Activated effector memory CD4-positive, alpha-beta T cell treated with anti-CD3 and anti-CD28 coated beads, Interleukin-2, amount 50 U/mL, for 16 hours (primary cell): ENCODE measurements around the gene CCND2.

Experiments used
- DNase-seq: peaks from one replicate; pipeline ENCODE4 v3.0.0-alpha.2; 2020

CCND2 gene

DNA sequence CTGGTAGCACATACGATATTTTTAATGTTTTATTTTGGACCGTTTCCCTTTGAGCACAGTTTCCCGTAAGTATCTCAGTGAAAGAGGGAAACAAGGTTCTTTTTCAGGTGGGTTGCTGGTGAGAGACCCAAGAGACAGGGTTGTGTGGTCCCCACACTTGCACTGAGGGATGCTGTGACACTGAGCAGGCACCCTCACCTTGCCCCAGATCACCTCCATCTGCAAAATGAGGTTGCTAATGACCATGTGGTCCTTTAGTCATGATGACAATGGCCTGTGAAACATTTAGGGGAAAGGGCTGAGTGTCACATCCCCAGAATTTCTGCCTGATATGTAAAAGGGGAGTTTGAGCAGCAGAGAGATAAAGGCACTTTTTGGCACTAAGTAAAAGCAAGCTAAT, 4.3 kb downstream of the CCND2 start:
- peak; percentile 31 for DNase-seq

GRCh38 chr12:4278329-4279197, 5.0 kb downstream of the CCND2 start:
- peak; percentile 63 for DNase-seq

GRCh38 chr12:4279198-4279690, 5.7 kb downstream of the CCND2 start:
- DNase-seq = no peak

- DNase-seq = no peak
Observed at GRCh38 chr12:4280351-4281163, 7.0 kb downstream of the CCND2 start.

GRCh38 chr12:4281173-4281654, 7.7 kb downstream of the CCND2 start:
- DNase-seq = no peak

DNA sequence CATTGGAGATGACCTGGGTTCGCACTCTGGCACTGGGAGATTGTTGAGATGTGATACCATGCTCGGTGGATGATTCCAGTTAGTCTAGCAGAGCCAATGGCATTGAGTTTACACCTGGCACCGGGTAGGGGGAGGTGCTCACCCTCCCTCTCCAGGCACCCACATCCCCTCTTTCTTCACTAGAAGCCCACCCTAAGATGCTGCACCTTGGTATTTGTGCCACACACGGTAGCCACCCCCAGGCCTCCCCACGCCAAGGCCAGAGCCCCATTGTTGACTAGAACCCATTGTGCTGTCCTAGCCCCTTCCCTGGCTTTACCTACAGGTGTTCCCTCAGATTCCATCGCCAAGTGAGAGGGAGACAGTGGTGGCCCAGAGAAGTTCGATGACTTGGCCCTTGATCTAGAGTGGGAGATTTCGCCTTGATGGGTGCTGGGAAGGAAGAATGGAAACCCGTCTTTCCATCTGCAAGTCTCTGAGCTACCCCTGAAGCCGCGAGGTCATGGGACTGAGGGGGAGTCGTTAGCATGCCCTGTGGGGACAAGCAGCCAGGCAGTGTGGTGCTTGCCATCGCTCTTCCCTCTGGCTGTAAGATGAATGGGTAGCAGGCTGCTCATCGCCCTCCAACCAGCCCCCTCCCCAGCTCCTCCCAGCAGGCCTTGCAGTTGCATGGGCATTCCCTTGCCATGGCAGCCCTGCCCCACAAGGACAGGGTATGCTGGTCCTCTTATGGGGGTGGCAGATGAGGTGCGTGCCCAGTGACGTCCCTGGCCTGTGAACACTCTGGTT, 8.7 kb downstream of the CCND2 start:
- no peak for DNase-seq

DNA sequence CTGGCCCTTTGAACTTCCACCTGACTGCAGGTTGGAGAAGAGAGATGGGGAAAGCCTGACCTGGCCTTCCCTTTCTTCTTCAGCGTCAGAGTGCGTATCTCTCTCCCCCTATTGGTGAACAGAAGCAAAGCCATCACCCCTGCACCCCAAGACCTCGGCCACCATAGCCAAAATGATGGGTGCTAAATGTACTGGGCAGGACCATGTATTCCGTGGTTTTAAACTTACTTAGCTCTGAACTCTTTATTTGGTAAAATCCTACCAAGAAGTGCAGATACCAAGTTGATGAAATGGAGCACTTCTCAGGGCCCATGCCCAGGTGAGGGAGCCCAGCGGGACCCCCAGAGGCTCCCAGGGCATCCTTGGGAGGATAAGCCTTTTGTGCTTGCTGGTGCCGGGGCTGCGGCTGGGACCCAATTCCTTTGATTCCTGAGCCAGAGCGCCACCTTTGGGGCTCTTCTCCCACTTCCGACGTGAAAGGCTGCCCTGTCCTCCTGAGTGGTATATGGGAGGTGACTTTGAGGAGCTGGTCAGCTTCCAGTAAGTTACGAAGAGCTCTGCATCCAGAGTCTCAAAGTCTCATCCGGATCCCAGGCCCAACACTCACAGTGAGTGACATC, 9.4 kb downstream of the CCND2 start:
- no peak for DNase-seq

DNA sequence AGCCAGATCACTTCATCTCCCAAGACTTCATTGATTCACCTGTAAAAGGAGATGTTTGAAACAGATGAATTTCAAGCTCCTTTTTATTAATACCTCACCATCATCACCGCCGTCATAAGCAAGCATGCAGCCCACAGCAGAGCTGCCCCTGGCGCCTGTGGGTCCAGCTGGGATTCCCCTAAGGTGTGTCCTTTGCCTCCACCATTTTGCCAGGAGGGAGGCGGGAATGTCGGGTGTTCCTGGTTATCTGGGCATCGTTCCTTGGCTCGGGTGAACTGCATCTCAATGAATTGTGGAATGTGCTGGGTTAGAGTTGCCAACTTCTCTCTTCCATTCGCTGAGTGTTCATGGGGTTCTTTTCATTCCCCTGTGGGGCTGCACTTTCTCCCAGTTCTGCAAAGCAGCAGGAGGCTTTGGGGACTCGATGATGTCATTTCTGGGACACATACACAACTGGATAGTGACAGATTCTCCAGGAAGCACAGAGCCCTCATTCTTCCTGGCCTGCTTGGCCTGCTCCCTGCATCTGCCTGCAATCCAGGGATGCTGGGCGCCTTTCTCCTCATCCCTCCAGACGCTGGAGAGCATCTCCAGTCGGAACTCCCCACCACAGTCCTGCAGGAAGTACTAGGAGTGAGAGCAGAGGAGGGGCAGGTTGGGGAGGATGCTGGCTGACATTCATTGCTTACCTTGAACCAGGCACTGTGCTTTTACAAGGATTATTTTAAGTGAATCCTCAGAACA, 10.1 kb downstream of the CCND2 start:
- no peak for DNase-seq

DNA sequence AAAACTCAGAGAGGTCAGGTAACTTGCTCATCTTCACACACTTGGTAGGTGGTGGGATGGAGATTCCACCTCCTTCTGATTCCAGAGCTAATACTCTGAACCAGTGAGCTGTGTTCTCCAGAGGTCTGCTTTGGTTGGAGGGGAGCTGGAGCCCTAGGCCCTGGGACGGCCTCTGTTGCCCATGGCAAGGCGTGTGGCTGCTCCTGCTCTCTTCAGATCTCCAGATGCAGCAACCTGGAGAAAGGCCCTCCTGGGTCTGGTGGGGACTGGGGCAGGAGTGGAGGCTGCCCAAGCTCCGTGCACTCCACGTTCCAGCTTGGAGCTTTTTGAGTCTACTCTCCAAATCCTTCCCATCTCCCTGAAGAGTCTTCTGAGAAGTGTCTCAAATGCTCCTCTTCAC, 10.7 kb downstream of the CCND2 start:
- DNase-seq = no peak

DNA sequence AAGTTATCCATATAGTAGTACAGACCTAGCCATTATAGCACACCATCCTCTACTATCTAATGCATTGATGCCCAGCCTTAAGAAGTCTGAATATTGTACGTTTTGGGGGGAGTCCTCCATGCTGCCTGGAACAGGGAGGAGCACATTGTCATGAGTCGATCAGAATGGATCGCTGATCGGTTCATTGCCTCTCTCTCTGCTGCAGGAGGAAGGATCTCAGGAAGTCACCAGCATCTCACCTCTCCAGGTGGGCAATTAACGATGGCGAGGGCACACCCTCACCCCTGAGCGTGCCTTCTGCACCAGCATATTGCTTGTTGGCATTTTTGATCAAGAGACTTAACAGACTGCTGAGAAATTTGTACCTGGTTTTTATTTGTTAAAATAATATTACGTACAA, 11.5 kb downstream of the CCND2 start:
- DNase-seq = no peak

GRCh38 chr12:4286228-4286627, 12.7 kb downstream of the CCND2 start:
- no peak for DNase-seq

DNA sequence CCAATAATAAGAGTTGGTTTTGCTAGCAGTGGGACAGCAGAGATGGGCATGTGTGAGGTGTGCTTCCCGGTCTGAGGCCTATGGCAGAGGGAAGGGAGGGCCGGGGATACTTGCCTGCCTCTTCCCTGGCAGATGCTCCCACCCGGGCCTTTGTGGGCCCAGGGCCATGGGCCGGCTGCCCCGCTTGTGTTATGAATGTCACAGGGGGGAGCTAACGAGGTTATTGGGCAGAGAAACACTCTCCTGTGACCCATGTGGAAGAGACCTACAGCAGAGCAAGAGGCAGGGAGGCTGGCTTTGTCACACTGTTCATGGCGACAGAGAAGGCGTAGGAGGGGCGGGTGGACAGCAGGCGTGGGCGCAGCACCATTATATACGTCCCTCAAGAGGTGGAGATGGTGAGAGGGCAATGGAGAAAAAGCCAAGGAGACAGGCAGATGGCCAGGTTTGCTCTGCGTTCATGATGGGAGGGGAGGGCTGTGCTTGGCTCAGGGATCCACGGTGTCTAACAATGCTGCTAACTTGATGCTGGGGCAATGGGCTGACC, 13.3 kb downstream of the CCND2 start:
- no peak for DNase-seq

DNA sequence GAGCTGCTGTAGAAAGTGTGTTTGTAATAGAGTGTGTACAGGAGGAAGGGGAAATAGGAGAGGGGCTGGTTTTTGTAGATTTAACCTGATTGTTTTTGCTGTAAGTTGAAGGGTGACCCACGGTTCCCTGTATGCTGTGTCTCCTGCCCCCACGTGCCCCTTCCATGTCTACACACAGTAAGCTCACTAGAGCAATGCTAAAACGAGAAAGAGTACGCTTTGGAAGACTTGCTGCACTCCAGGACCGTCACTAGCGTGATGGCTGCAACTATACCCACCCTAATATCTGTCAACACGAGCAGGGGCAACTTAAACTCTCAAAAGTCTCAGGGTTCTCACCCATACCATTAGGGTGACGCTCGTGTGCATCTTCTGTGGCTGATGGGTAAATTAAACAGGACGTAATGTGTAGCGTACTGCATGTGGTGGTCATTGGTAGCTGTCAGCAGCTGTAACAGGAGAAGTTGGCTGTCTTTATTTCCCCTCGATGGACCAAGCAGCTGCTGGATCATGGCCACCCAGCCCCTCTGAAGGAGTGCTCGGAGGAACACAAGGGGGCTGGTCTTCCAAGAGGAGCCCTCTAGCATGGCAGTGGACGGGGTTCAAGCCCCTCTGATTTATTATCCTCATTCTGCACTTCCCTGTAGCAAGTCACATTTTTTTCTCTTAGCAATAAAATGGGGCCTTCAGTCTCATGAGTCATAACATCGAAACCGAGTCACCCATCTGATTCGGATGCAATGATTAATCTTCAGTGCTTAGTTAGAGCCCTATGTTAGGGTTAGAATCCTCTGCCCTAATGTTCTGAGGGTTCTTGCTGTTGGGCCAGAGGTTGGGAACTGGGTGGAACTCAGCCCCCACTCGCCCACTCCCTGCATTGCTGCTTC, 14.0 kb downstream of the CCND2 start:
- DNase-seq = no peak

- peak; percentile 64 for DNase-seq
Observed at GRCh38 chr12:4288296-4289131, 15.0 kb downstream of the CCND2 start.

GRCh38 chr12:4289231-4289878, 15.8 kb downstream of the CCND2 start:
- DNase-seq = peak; percentile 53

DNA sequence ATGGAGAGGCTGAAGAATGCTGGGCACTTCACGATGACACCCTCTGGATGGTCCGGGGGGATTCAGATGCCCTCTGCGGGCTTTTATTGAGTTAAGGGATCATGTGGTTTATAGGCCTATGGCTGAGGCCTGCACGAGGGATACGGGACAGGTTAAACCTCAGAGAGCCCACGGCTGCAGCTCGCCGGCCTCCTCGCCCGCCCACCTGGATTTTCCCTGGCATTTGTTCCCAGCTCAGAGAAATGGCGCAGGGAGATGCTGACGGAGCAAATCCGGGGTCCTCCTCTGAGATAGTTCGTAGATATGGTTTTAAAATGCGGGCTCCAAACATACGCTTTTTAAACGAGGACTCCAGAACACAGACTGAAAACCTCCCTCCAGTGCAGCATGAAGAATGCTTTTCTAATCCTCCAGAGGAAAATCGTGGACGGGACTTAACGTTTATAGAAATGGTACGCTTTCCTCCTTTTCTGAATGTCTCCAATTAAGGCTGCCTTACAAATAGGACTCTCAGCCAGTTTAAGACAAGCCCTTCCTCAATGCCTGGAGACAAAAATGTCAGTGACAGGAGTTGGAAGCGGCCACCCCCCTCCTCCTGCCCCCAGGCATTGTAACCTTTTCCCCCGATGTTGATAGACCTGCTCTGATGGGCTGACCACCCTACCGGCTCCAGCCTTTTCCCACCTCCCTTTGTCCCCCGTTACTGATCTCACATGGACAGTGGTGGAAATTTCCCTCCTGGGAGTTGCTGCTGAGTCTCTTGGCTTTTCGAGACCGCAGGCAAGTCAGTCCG, 16.6 kb downstream of the CCND2 start:
- peak; percentile 50 for DNase-seq

- no peak for DNase-seq
Observed at GRCh38 chr12:4292341-4293073, 18.9 kb downstream of the CCND2 start.
